Osteocyte (in vitro differentiated cells): ENCODE measurements around the gene OBP2A. TPM values are rescaled to one million over a fixed set of nuclear protein-coding genes. Genes with fewer than 3 reads are reported as not detected.

Source experiments
- DNase-seq: peaks from one replicate; pipeline ENCODE4 v3.0.0; 2021; ENCODE audit warnings: mixed read lengths; ENCODE audit not compliant: unreplicated experiment; ENCODE audit errors: extremely low spot score
- H3K27ac Mint-ChIP-seq: one replicate; pipeline ENCODE4 v1.8.0; 2021; ENCODE audit warnings: mild to moderate bottlenecking, mixed read lengths; ENCODE audit not compliant: unreplicated experiment
- H3K27me3 Mint-ChIP-seq: one replicate; pipeline ENCODE4 v1.8.0; 2021; ENCODE audit warnings: mixed read lengths; ENCODE audit not compliant: unreplicated experiment
- H3K36me3 Mint-ChIP-seq: one replicate; pipeline ENCODE4 v1.8.0; 2021; ENCODE audit warnings: mixed read lengths; ENCODE audit not compliant: unreplicated experiment
- H3K4me1 Mint-ChIP-seq: one replicate; pipeline ENCODE4 v1.8.0; 2021; ENCODE audit warnings: mixed read lengths; ENCODE audit not compliant: unreplicated experiment
- H3K4me3 Mint-ChIP-seq: one replicate; pipeline ENCODE4 v1.8.0; 2021; ENCODE audit warnings: mild to moderate bottlenecking, moderate library complexity, mixed read lengths; ENCODE audit not compliant: unreplicated experiment
- H3K9me3 Mint-ChIP-seq: one replicate; pipeline ENCODE4 v1.8.0; 2021; ENCODE audit warnings: mixed read lengths; ENCODE audit not compliant: unreplicated experiment
- total RNA-seq: library from RNA; stranded (reverse); gene quantifications from 2 replicates; pipeline ENCODE4 v1.2.1, GENCODE V29; 2021
- TF ChIP-seq, protein P1 (sequence below): fragments of 200-600 bp; sonication (generic); IDR thresholded peaks from 2 replicates; pipeline ENCODE4 v1.5.0; 2021; ENCODE audit warnings: antibody characterized with exemption, mild to moderate bottlenecking, moderate library complexity

OBP2A gene
- total RNA-seq, 1 donor from 2014 or later, result not detected

DNA sequence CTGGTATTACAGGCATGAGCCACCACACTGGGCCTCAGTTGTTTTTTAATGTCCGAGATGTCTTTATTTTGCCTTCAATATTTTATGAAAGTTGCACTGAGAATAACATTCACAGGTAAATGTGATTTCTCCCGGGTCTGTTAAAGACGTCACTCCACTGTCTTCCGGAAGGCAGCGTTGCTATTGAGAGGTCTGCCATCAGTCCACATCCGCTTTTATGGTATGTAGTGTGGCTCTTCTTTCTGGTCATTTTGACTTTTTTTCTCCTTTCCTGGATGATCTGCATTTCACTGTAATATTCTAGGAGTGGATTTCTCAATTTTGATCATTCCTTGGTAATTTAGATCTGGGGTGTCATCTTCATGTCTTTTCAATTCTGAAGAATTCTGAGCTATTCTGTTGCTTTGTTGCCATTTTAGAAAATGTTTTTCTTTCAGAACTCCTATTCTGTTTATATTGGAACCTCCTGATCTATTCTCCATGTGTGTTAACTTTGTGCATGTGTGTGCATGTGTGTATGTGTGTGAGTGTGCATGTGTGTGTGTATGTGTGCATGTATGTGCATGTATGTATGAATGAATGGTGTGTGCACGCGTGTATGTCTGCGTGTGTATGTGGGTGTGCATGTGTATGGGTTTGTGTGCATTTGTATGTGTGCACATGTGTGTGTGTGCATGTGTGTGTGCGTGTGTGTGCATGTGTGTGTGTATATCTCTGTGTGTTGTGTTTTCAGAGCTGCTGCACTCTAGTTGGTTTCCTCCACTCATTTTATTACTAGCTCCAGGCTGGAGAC lies 26.6 kb upstream of the OBP2A start:
- Mint-ChIP-seq H3K4me1 (no peaks in the 10 kb centered on the region), H3K9me3 (no peaks in the 10 kb centered on the region), H3K4me3 (no peak overlapping the region), H3K27me3 (peaks cover 4% of the 10 kb centered on the region), H3K36me3 (no peaks in the 10 kb centered on the region), H3K27ac (no peak overlapping the region)
- TF ChIP-seq, protein P1, sequence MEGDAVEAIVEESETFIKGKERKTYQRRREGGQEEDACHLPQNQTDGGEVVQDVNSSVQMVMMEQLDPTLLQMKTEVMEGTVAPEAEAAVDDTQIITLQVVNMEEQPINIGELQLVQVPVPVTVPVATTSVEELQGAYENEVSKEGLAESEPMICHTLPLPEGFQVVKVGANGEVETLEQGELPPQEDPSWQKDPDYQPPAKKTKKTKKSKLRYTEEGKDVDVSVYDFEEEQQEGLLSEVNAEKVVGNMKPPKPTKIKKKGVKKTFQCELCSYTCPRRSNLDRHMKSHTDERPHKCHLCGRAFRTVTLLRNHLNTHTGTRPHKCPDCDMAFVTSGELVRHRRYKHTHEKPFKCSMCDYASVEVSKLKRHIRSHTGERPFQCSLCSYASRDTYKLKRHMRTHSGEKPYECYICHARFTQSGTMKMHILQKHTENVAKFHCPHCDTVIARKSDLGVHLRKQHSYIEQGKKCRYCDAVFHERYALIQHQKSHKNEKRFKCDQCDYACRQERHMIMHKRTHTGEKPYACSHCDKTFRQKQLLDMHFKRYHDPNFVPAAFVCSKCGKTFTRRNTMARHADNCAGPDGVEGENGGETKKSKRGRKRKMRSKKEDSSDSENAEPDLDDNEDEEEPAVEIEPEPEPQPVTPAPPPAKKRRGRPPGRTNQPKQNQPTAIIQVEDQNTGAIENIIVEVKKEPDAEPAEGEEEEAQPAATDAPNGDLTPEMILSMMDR, result no peak
- DNase-seq, result no peak

DNA sequence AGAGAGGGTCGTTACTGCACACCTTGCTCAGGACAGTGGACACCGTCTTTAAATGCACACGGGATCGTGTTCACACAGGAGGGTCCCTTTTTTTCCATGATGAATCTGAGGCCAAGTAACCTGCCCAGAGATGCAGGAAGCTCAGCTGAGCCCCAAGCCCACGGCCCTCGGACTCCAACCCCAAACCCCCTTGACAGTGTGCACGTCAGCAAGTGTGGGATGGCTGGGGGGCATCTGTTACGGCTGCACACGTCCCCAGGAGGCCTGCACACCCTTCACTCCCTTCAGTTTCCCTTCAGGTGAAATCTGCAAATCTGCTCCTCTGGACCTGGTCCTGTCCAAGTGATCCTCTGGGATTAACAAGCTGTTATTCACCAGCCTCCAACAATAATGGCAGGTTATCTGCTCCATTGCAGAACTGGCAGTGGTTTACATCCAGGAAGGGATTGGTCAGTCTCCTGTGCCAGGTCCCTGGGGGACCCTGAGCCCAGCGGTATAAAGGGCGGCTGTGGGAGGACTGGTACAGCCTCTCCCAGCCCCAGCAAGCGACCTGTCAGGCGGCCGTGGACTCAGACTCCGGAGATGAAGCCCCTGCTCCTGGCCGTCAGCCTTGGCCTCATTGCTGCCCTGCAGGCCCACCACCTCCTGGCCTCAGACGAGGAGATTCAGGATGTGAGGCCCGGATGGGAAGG lies 24.9 kb upstream of the OBP2A start, which contains the start of gene LCN1:
Gene LCN1, plus strand, starts transcription at position 525 of the 692 bp plus-strand sequence. Its CDS starts 58 bp downstream, at position 583.
- Mint-ChIP-seq H3K27ac (no peak within 1 kb of the TSS), H3K4me1 (no peaks in the 10 kb centered on the region), H3K27me3 (peaks cover 4% of the 10 kb centered on the region), H3K9me3 (no peaks in the 10 kb centered on the region), H3K4me3 (no peak within 1 kb of the TSS), H3K36me3 (no peaks in the 10 kb centered on the region)
- TF ChIP-seq, protein P1, result no peak
- DNase-seq, result peak; percentile 74

DNA sequence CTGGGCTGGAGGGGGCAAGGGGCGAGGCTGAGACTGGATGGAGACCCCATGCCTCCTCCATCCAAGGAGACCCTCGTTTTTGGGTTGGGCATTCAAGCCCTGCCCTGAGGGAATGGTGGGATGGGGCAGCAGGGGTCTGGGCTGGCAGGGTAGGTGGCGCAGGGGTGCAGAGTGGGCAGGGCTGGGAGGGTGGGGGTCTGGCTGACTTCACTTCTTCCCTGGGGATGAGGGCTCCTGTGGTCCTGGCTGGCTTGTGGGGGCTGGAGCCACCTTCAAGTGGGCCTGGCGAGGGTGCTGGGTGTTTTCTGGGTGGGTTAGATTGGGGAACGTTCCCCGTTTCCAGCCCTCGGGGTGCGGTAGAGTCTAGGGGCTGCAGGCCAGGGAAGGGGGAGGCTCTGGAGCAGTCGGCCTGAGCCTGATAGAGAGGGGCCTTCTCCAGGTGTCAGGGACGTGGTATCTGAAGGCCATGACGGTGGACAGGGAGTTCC lies 24.3 kb upstream of the OBP2A start:
- Mint-ChIP-seq H3K9me3 (no peaks in the 10 kb centered on the region), H3K4me3 (no peak overlapping the region), H3K36me3 (no peaks in the 10 kb centered on the region), H3K27me3 (peaks cover 4% of the 10 kb centered on the region), H3K4me1 (no peaks in the 10 kb centered on the region), H3K27ac (no peak overlapping the region)
- DNase-seq, result peak; percentile 78
- TF ChIP-seq, protein P1, result no peak

DNA sequence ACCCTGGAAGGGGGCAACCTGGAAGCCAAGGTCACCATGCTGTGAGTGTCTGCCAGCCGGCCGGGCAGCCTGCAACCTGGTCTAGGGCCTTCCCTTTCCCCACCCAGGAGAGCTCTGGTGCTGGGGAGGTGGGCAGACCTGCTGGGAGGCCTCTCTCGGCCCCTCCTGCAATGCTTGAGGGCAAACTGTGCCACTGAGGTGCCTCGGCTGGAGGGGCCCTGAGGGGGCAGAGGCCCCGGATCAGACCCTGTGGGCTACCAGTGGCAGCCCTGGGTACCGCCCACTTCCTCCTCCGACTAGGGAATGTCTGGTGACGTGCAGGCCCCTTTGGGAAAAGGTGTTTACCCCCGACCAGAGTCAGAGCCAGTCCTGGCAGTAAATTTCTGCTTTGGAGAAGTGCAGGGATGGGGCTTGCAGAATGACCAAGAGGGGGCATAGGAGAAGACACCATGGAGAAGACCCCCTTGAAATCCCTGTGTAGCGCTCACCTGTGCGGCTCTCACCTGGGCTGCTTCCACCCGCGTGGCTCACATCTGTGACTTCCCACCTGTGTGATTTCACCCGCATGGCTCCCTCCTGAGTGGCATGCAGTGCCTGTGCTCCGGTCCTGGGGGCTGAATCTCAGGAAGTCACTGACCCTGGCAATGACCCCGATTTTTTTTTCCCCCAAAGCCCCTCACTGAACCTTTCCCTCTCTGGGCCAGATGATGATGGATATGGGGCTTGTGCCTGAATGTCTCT lies 23.6 kb upstream of the OBP2A start:
- H3K27me3 Mint-ChIP-seq, result peaks cover 4% of the 10 kb centered on the region
- no peaks in the 10 kb centered on the region for H3K4me1 Mint-ChIP-seq
- H3K36me3 Mint-ChIP-seq, result no peaks in the 10 kb centered on the region
- peak; percentile 76 for DNase-seq
- no peaks in the 10 kb centered on the region for H3K9me3 Mint-ChIP-seq
- no peak overlapping the region for H3K4me3 Mint-ChIP-seq
- no peak overlapping the region for H3K27ac Mint-ChIP-seq
- TF ChIP-seq, protein P1, result no peak
